GM18517 (cell line): ENCODE measurements around the gene EXOSC5.
"Not testable (repeated sequence)": the region's sequence is repeated elsewhere in the genome, so short reads cannot be mapped to it uniquely, and the experiment has no call there.

Experiments used
- ATAC-seq: cut with Tn5 transposase; IDR thresholded peaks from one replicate; pipeline ENCODE4 v1.9.1; 2021; ENCODE audit warnings: mild to moderate bottlenecking, moderate library complexity; ENCODE audit not compliant: unreplicated experiment

EXOSC5 gene

DNA sequence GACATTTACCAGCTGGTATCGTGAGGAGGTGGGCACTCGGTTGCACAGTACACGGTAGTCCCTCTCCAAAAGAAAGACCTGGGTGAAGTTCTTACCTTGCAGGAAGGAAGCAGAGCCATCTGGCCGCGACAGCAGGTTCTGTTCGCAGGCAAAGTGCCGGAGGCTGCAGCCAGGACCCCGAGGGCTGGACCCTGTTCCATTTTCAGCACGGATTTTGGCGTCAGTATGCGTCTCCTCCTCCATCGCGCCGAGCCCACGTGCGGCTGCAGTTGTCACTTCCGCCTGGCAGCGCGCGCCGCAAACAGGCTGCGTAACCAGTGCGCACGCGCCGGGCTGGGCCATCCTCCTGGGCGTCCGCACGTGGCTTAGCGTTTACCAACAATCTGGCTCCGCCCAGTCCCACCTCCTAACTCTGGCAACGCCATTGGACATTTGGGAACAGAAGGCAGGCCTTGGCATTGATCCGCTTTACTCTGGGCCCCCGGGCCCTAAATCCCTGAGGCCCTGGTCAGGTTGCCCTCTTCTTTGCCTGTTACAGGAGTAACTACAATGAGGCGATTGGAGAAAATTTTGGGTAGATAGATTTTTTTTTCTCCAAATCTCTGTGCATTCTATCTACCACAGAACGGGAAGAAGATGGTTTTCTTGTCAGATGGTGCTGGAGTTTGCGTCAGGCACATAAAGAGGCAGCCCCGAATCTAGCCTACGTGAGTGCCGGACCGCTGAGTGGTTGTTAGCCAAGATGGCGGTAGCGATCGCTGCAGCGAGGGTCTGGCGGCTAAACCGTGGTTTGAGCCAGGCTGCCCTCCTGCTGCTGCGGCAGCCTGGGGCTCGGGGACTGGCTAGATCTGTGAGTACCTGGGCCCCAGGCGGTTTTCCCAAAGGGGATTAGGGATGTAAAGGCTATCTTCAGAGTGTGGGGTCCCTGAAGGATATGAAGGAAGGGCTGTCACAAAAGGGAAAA, at the start of gene EXOSC5, which contains the start of gene BCKDHA:
TSS of gene EXOSC5 (minus strand) at position 274 of the 964 bp plus-strand sequence. CDS start at position 243, 31 bp downstream.
TSS of gene BCKDHA (plus strand) at position 733 of the 964 bp plus-strand sequence. CDS start at position 743, 10 bp downstream.
- ATAC-seq: peak; percentile 93

GRCh38 chr19:41445575-41445974, 48.4 kb upstream of the EXOSC5 start:
- no peak for ATAC-seq

DNA sequence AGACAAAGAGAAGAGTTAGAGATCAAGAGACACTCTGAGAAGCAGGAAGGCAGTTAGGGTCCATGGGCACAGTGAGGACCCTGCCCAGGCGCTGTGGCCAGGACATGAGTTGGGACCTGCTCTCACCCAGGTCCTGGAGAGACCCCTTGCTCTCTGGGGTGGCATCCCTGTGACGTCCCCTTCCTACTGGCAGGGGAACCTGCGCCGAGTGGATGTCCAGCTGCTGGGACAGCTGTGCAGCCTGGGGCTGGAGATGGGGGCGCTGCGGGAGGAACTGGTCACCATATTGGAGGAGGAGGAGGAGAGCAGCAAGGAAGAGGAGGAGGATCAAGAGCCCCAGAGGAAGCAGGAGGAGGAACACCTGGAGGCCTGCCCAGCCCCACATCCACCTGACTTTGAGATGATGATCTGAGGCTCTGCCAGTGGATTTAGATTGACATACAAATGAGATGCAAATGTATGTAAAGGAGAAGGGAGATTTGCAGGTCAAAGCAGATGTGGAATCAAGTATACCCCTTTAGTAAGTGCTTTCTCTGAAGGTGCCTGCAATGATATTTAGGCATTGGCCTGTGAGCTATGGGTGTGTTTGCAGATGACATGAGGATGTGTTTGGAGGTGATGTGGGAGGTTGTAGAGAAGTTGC, 46.8 kb upstream of the EXOSC5 start:
- ATAC-seq: no peak

GRCh38 chr19:41442473-41443355, 45.6 kb upstream of the EXOSC5 start, which contains the start of gene ERICH4:
ERICH4 (plus strand) TSS chr19:41443156; CDS start chr19:41443170, 14 bp downstream.
- ATAC-seq: no peak

DNA sequence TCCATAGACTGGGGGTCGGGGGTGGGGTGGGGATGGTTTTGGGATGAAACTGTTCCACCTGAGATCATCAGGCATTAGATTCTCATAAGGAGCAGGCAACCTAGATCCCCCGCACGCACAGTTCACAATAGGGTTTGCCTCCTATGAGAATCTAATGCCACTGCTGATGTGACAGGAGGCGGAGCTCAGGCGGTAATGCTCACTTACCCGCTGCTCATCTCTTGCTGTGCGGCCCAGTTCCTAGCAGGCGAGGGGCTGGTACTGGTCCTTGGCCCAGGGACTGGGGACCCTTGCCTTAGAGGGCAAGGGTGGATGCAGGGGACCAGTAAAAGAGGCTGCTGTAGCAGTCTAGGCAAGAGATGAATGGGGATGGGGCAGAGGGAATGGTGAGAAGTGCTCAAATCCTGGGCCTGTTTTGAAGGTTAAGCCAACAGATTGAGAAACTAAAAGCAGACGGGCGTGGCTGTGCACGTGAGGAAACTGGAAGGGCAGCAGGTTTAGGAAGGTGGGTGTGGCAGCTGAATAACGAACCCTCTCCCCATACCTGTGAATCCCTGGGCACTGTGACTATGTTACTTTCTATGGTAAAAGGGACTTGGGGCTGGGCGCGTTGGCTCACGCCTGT, 44.3 kb upstream of the EXOSC5 start:
- ATAC-seq: no peak

DNA sequence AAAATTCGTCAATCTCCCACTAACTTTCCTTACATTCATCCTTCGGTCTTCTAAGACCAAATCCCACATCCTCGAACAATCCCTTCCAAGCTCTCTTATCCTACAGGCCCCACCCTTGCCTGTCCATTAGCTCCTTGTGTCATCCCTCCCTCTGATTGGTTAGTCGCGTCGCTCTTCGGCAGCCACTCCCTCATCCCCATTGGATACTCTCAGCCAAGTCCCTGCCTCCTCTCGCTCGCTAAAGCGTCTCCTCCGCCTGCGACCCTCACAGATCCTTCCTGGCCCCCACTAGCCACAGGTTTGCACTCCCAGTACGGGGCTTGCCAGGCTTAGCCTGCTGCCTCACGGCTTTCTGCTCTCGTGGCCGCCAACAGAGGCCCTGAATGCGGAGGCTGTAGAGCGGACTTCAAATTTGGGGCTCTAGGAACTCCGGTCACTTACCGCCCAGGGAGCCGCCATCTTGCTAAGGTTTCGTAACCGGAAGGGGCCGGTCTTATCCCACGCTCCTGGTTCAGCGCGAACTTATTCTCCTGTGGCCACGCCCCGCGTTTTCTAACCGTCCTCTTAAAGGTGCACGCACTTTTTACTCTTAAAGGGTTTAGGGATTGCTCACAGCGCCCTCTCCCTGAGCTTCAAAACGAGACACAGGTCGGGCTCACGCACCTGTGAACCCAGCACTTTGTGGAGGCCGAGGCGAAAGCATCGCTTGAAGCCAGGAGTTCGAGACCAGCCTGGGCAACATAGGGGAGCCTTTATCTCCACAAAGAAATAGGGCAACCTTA, 42.5 kb upstream of the EXOSC5 start, which contains the start of gene DMAC2:
TSS of gene DMAC2 (minus strand) at position 472 of the 782 bp plus-strand sequence. CDS start at position 459, 13 bp downstream.
- ATAC-seq: peak; percentile 87

DNA sequence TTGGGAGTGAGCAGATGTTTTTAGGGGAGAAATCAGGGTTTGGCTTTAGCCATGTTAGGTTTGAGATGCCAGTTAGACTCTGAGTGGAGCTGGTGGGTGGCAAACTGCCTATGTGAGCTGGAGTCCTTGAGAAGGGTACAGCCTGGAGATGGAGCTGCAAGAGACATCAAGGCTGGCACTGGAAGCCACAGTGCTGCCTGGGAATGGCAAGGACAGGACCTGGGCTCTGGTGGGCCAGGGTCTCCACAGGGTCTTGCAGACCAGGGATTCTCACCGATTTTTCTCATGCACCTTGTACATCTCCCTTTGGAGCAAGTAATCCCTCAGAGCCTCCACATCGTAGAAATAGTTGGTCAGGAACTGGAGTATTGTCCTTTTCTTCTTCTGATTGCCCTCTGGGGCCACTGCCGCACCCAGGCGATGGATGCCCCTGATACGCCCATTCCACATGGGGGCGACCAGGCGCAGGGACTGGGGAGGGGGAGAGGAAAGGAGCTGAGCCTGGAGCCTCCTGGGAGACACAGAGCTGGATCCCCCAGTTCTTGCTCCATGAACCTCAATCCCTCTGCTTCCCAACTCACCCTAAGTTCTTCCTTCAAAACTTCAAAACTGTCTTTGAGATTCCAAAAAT, 40.9 kb upstream of the EXOSC5 start:
- ATAC-seq: no peak

DNA sequence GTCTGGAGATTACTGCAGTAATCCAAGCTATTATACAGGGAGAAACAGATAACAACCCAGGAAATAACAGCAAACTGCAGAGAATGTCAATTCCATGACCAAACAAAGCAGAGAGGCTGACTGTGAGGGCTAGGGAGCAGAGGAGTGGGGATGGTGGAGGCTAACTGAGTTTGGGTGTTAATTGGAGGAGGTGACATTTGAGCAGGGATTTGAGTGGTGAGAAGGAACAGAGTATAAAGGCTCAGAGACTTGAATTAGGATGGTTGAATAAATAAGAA, 39.5 kb upstream of the EXOSC5 start:
- ATAC-seq: no peak

DNA sequence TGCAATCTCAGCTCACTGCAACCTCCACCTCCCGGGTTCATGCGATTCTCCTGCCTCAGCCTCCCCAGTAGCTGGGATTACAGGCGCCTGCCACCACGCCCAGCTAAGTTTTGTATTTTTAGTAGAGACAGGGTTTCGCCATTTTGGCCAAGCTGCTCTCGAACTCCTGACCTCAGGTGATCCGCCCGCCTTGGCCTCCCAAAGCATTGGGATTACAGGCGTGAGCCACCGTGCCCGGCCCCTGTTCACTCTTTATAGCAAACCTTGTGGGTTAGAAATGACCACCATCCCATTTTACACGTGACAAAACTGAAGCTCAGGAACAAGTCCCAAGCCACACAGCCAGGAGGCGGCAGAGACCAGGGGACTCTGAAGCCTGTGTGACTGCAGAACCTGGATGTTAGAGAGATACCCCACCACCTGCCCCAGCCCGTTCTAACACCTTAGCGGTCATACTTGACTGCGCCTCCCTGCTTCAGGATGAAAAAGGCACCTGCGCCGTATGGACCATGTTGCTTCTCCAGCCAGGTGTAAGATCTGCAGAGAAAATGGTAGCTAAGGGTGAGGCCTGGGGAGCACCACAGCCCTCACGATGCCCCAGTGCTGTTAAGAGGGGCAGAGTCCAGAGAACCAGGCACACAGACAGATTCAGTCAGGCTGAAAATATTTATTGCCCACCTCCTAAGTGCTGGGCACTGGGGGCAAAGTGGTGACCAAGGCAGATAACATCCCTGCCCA, 38.9 kb upstream of the EXOSC5 start:
- no peak for ATAC-seq

- ATAC-seq: not testable (repeated sequence)
These were observed 38.2 kb upstream of the EXOSC5 start for GRCh38 chr19:41435376-41435775.

- ATAC-seq: no peak
These were observed 37.3 kb upstream of the EXOSC5 start for GRCh38 chr19:41434450-41434849.

DNA sequence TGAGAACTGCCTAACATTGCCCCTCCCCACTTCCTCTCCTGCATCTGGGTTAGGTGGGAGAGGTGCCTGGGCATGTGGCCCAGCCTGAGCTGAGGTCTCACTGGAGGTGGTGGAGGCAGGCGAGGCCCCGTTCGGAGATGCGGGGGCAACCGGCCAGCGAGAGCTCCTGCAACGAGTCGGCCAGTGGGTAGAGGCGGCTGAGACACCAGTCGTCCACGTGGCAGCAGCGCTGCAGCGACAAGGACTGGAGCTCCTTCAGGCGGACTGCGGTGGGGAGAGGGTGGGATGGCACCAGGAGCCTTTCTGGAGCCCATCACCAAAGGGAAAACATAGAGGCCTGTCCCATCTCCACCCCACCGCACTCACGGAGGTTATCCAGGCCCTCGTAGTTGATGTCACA, 36.0 kb upstream of the EXOSC5 start:
- no peak for ATAC-seq

DNA sequence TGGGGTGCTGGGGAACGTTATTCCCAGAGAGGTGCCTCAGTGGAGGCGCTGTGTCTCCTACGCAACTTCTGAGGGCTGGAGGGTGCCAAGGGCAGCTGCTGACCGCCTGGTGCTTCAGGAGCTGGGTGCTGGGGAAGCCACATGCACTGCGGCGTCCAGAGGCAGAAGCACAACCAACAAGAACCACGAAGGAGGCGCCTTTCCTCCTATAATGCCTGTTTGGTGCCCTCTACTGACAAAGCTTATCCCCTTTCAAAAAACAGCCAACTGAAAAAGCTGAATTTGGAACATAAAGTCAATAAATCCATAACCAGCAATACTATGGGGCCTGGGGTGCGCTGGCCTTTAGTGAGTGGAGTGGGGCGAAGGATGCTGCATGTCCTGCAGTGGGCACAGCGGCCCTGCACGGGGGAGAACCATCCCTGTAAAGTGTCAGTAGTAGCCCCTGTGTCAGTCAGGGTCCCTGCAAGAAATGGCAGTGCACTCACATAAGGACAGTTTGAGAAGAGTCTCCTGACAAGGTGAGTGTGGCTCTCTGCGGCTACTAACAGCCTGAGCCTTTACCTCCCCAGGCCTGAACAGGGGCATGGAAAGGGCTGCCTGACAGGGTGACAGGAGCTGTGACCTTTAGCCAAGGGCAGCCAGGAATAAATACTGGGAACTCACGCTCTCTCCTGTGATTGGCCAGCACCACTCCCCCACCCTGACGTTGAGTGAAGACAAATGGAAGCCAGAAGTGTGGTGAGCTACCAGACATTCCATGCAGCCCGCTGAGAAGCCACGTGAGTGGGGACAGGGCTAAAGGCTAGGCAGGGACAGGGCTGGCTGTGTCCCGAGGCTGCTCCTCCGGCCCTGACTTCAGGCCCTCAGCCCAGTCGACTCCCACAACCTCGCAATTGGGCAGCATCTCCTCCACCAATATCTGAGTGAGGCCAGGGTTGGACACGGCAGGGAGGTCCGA, 34.5 kb upstream of the EXOSC5 start:
- ATAC-seq: no peak

GRCh38 chr19:41430922-41431321, 33.8 kb upstream of the EXOSC5 start:
- ATAC-seq: no peak

- no peak for ATAC-seq
These were observed 31.3 kb upstream of the EXOSC5 start for GRCh38 chr19:41428481-41428859.

DNA sequence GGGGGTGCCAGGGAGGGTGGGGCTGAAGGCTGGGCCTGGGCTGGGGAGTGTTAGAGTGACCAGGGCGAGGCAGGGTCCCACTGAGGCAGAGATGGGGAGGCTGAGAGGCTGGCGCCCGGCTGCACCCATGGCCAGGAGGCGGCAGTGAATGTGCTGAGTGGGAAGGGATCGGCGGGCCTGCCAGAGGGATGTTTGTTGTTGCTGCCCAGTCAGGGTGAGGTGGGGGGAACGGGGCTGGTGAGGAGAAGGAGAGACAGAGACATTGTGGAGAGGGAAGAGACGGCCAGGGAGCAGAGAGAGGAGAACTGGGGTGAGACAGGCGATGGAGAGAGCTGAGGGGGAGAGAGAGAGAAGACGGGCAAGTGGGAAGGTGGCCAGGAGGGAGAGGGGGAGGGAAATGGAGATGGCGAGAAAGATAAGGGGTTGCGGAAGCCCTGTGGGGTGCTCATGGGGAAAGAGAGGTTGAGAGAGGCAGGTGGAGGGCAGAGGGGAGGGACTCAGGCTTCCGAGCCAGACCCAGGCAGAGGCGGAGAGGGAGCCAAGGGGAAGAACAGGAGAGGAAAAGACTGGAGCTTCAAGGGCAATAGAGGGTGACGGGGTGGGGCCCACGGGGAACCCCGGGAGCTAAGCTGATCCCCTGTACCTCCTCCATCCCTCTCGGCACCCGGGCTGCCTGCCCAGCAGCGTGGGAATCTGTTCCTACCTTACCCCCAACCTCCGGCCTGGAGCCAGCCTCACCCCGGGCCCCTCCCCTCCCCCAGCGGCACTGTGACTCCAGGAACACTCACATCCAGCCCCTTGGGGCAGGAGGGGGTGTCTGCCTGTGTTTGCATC, 30.7 kb upstream of the EXOSC5 start:
- no peak for ATAC-seq
